Activated CD4-positive, CD25-positive, alpha-beta regulatory T cell treated with anti-CD3 and anti-CD28 coated beads, Interleukin-2, amount 50 U/mL, for 72 hours (primary cell): ENCODE measurements around the gene UBE2H.
"Not testable (repeated sequence)": the region's sequence is repeated elsewhere in the genome, so short reads cannot be mapped to it uniquely, and the experiment has no call there.

Experiments
- DNase-seq: peaks from one replicate; pipeline ENCODE4 v3.0.0; 2021

UBE2H gene

DNA sequence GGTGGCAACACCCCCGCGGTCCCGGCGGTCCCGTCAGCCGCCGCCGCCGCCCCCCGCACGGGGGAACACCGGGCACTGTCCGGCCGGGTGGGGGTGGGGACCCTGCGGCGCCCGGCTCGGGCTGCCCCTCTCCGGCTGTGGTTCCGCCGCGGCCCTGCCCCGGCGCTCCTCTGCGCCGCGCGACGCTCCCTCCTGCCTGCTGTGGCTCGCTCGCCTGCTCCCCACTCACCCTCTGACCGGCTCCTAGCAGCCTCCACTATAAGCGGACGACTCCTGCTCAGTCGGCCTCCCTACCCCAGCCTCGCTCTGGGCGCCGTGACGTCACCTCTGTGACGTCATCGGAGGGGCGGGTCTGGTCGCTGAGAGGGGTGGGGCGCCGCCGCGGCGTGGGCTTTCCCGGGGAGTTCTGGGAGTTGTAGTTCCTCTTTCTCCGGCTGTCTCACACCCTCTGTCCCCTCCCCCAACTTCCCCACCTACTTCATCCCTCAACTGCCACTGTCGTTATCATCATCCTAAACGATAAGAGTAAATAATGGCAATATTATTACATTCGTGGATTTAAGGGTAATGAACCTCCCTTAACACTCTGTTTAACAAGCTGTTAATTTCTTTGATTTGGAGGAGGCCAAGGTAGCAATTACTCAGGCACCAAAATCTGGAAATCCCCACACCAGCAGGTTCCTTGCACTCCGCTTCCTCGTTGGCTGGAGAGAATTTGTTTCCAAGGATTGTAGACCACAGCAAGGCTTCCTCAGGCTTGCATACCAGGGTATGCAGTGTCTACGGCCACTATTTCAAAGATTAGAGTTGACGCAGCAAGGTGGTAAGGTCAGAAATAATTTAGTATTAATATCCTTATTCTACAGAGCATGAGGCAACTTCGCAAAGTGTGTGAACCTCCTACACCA lies at the start of gene UBE2H:
TSS of gene UBE2H (minus strand) at position 308 of the 908 bp plus-strand sequence. CDS start 405 bp downstream, outside the sequence.
- DNase-seq: peak; percentile 88

DNA sequence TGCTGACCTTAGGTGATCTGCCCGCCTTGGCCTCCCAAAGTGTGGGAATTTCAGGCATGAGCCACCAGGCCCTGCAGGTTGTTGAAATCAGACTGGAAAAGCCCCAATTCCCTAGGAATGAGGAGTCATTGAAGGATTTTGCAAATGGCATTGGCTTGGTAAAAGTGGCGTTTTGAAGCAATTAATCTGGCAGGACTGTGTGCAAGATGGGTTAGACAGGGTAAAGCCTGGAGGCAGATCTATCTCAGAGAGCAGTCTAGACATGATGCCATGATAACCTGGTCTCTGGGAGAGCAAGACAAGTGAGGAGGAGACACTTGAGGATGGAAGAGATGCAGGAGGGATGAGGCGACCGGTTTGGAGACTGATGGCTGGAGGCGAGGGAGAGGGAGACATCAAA lies 45.7 kb upstream of the UBE2H start:
- DNase-seq: no peak

DNA sequence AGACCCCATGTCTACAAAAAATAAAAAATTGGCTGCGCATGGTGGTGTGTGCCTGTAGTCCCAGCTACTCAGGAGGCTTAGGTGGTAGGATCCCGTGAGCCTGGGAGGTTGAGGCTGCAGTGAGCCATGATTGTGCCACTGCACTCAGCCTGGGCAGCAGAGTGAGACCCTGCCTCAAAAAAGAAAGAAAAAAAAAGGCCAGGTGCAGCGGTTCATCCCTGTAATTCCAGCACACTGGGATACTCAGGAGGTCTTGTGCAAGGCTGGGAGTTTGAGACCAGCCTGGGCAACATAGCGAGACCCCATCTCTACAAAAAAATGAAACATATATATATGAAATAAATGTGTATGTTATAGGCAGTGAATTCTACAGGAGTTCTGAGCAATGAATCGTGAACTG lies 44.5 kb upstream of the UBE2H start:
- DNase-seq: no peak

DNA sequence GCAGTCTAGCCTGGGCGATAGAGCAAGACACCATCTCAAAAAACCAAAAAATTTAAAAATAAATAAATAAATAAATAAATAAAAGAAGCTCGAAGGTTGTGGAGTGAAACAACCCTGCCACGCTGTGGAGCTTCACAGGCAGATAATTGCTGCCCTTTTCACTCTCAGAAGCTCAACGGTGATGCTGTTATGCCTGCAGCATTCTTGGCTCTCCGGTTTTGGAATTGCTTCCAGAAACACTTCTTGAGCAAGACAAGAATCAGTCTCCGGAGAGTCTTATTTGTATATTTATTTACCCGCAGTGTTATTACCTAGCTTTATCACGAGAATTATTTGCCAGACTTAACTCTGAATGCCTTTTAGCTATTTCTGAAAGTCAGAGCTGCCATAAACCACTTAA lies 40.5 kb upstream of the UBE2H start:
- DNase-seq: no peak

DNA sequence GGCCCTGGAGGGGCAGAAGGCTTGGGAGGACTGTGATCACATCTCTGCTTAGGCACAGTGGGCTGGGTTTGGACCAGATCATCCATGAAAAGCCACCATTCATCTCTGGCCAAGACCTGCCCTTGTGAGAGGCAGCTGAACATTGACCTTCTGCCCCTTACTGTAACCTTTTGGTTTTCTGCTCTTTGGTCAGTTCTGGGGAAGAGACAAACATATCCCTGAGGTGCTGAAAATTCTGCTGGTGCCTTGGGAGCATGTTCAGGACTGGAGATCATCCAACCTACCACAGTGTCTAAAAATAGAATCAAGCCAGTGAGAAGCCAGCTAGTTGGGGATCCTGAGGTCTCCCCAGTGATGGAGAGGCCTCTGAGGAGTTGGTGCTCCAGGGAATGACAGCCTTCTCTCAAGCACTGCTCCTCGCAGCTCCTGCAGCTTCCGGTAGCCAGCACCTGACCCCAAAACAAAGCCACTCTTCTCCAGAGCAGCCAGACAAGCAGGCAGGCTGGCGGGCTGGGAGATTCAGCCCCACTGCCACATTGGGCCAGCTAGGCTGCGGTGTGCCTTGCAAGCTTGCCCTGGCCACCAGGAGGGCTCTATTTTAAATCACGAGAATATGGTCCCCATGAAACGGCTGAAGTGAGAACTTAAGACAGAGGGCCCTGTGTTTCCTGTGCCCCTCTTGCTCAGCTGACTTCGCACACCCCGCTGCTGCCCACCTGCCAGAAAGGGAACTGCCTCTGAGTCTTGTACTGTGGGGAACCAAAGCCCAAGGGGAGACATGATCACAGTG lies 37.8 kb upstream of the UBE2H start:
- DNase-seq: no peak

DNA sequence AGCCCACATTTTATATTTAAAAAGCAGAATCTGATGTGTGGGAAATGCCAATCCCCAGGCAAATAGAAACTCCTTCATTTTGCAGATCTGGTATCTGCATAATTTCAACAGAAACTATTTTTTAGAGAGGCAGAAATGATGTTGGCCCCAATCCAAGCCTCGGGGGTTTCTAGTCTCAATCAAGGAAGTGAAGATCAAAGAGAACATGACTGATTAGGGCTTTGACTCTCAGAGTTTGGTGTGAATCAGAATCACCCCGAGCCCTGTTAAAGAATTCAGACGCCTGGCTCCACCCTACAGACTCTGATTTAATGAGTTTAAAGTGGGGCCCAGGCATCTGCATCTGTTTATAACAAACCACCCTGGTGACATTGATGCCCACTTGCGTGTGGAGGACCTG lies 36.7 kb upstream of the UBE2H start:
- no peak for DNase-seq

DNA sequence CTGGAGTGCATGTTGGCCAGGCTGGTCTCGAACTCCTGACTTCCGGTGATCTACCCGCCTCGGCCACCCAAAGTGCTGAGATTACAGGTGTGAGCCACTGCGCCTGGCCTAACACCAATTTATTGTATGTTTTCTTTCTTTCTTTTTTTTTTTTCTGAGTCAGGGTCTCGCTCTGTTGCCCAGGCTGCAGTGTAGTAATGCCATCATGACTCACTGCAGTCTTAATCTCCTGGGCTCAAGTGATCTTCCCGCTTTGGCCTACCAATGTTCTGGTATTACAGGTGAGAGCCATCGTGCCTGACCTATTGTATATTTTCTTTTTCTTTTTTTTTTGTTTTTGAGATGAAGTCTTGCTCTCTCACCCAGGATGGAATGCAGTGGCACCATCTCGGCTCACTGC lies 33.8 kb upstream of the UBE2H start:
- no peak for DNase-seq

DNA sequence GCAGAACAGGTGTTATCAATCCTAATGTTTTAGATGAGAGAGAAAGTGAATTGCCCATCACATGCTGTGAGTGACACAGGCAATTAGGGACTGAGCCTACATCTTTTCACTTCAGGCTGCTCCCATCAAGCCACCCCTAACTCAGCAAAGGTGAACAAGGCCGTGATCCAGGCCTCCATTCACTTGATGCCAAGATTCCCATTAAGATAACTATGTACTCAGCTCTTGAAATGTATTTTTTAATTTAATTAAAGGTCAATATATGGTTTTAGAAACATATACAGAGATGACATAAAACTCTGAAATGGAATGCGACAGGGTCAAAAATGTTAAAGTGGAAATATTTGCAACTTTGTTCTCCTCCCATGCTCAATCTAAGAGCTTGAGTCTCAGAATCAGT lies 27.9 kb upstream of the UBE2H start:
- no peak for DNase-seq

DNA sequence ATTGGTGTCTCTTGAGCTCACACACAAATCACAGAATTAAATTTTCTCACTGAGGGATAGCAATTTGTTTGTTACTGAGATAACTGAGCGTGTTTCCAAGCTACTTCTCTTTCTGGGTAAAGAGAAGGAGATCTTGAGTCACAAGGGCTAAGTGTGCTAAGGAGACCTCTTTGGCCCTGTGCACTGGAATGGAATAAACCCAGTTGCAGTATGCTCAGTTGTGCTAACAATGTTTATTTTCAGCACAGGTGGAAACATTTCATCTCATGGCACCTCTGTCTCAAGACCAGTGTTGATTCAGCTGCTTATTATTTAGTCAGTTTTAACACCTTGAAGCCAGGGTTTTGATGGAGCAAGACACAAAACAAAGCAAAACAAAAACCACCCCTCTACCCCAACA lies 22.5 kb upstream of the UBE2H start:
- no peak for DNase-seq

DNA sequence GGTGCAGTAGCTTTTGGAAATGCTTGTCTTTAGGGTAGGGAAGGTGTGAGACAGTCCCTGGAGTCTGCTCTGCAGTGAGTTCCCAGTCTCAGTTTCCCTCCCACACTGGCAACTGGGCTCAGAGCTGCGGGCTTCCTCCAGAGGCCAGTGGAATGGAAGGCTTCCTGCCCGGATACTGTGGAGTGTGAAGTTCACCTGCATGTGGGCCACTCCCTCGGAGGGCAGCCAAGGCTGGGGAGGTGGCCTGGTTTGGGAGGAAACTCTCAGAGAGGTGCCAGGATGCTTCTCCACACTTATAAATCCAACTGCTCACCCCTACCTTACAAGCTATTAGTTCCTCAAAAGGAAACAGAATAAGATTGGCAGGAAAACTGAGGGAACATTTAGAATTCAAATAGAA lies 18.1 kb upstream of the UBE2H start:
- no peak for DNase-seq

DNA sequence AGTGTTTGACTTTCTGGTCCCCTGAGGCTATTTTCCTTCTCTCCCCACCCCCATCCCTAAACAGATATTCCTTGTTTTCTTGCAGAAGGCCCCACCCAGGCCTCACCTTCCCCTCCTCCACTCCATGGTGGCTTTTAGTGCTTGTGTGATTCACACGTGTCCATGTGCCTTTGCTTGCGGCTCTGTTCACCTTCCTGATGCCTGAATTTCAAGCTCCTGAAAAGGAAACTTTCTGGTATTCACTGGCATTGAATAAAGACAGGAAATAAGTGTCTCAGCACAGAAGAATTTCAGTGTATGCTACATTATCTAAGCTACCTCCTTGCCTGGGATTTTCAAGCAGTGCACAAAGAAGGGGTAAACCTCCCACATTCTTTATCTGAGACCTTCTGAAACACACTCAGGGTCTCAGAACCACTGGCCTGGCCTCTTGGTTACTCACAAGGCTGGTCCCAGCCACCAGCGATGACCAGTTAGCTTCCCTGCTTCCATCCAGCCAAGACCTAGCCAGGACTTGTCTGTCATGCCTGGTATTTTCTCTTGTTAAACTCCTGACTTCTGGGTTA lies 17.2 kb upstream of the UBE2H start:
- DNase-seq: no peak

DNA sequence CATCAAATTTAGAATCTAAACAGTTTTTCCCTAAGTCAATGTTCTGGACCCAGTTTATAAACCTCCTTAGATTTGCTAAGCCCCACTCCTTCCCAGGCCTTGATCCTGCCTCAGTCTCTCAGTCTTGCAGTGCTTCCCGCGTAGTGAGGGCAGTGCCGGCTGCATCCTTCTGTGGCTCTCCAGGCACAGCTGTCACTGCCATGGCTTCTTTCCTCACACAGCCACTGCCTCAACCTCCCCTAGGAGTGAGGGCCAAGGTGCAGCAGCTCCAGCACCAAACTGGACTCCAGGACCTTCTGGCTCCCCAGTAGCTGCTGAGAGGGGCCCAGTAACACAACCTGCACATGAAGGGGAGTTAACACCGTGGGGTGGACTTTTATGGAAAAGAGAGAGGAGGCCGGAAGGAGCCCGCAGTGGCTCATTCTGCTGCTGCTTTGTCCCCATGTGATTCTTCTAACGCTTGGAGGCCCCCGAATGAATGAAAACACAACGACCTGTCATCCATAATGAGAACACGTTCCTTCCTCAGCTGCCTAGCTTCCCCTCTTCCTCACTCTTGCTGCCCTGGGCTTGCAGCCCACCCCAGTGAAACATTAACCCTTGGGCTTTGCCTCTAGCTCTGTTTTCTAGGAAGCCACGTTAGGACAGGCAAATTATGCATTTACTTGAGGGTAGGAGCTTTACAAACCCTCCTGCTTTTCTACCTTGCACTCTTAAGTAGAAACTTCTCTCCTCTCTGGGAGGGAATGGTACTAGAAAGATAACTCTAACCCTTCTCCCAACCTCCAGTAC lies 16.0 kb upstream of the UBE2H start:
- no peak for DNase-seq

DNA sequence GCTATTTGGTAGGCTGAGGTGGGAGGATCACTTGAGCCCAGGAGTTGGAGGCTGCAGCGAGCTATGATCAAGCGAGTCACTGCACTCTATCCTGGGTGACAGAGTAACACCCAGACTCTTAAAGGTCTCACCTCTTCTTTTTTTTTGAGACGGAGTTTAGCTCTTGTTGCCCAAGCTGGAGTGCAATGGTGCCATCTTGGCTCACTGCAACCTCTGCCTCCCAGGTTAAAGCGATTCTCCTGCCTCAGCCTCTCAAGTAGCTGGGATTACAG lies 7.4 kb upstream of the UBE2H start:
- not testable (repeated sequence) for DNase-seq

DNA sequence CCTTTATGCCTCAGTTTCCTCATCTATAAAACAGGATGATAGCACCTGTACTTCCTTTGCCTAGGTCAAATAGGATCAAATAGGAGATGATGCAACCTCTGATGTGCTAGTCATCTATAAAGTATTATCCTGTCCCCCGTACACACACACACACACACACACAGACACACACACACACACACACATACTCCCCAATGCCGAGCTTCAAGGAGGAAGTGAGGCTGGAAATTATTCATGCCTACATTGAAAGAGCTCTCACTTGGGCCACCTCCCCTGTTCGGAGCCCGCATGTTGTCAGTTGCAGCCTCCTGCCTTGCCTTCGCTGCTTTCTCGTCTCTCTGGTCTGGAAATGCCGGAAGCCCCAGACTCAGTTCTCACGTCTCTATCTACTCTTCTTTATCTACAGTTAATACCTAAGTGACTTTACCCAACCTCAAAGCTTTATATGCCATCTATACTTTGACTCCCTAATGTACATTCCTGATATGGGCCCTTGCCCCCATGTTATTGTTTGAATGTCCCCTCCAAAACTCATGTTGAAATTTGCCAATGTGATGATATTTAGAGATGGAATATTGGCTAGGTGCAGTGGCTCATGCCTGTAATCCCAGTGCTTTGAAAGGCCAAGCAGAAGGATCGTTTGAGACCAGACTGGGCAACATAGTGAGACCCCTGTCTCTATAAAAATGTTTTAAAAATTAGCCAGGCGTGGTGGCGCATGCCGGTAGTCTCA lies 6.9 kb upstream of the UBE2H start:
- DNase-seq: no peak

DNA sequence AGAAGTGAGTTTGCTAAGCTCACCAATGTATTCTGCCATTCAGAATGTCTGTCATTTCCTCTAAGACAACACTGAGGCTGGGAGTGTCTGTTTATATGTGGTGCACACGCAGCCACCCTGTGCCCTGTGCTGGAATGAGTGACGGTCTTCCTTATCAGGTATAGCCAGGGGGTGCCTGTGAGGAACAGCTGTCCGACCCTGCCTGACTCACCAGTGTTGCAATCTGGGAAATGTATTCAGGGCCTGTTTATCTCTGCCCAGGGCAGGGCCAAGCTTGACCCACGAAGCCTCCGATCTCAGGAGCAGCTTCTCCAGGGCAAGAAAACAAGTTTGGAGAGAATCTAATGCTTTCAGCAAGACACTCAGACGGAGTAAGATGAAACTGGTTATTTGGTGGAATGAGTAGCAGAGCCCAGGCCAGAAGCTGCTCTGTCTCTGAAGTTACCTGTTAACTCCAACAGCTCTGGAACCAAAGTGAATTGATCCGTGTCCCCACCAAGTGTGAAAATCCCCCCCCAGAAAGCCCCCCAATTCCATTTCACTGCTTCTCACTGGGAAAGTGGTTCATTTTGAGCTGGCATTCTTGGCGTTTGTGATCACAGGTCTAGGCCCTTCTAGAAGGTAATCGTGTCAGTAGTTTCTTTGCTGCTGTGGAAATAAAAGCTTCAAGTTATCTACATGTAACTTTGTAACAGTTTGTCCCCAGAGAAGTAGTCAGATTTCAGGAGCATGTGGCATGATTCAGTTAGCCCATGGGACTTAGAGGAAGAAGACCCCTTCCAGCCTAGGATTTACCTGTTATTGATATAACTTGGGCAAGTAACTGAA lies 6.1 kb upstream of the UBE2H start:
- no peak for DNase-seq

DNA sequence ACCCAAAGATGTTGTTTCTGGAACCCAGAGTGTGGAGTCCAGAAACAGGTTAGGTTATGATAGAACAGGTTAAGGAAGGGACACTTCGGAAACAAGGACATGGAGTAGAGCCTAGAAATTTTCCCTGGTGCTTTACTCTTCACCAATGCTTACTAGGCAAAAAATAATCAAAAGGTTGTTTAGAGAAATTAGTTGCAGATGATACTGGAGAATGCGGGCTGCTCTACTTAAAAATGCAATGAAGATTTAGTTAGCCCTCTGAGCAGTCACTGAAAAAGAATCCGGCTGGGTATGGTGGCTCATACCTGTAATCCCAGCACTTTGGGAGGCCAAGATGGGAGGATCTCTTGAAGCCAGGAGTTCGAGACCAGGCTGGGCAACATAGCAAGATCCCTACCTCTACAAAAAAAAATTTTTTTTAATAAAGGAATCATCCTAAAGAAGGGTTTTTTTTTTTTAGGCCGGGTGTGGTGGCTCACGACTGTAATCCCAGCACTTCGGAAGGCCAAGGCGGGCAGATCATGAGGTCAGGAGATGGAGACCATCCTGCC lies 3.3 kb upstream of the UBE2H start:
- no peak for DNase-seq

DNA sequence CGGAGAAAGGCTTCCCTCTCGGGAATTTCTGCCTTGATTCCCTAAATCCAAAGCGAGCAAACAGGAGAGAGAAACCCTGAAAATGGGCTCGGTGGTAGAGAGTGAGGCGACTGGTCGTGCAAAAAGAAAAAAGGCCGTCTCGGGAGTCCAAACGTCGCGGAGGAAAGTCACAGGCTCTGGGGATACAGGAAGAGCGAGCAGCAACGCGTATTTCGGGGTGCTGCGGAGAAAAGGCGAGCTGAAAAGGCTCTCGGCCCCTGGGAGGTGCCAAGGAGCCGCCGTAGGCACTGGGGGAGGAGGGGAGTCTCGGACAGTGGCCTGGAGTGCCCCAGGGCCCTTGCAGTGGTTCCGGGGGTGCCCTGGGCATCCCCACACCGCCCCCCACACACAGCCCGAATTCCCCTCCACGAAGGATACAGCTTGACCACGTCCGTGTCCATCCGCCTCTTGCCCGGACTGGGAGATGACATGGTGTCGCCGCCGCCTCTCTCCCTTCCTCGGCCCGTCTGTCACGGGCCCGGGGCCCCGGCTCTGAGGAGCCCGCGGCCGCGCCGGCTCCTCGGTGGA lies 591 bp downstream of the UBE2H start:
- no peak for DNase-seq

DNA sequence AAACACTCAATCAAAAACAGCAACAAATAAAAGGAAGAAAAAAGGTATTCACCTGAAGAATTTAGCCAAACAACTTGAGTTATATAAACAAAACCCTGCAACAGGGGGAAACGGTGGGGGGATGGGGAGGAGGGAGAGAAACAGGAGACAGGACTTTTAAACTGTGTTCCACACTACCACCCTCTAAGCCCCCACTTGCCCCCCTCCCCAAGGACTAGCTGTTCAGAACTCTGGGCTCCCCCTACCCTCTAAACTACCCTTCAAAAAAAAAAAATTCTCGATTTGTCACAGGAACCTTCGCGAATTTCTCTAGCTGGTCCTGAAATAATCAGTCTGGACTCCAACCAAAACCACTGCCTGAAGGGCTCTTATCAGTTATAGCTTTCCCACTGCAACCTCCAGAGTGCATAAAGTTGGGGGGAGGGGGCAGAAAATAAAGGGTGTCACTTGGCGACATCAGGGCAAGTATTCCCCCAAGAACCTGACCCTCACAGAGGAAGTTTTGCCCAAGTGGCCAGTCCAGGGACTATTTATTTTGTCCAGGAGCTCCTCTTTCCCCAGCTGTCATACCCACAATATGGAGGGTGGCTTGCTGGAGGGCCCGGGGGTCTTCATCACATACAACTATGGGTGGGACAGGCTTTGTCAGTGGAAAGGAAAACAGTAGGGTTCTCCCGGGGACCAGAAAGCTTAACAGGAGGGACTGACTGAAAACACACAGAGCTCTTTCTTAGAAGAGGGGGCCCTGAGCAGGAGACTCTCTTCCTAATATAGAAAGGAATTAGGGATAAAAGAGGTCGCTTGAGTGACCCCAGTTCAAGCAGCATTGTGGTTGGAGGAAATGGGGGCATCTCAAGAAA lies 1.3 kb downstream of the UBE2H start:
- DNase-seq: no peak

DNA sequence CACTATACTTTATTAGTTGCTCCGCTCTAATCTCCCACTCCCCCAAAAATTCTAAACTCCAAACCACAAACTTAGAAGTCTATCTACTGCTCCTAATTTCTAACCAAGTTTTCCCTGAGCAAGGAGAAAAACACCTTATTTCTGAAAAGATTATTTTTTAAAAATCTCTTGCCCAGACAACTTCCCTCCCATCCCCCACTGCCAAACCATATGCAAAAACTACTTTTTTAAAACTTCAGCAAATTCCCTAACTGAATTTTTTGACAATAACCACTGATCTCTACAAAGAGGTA lies 1.9 kb downstream of the UBE2H start:
- no peak for DNase-seq
